ENCODE results near the gene RNF220. TPM values are rescaled to one million over a fixed set of nuclear protein-coding genes. Genes with fewer than 3 reads are reported as not detected.

Gene RNF220
- total and polyA plus RNA-seq, 10 donors, result 59.0 to 126 (median 71.7) TPM

GRCh38 chr1:44531785-44532566 lies 126.9 kb downstream of the RNF220 start:
- no peak for TF ChIP-seq POLR2A (IDR thresholded peaks at IDR 0.05)
- no peak for TF ChIP-seq CTCF (IDR thresholded peaks at IDR 0.05 in 8 of 11, conservative IDR thresholded peaks at IDR 0.05 in 3 of 11)
- TF ChIP-seq POLR2AphosphoS5 (IDR thresholded peaks at IDR 0.05), result no peak
- no peaks in the 10 kb centered on the region for H3K36me3 ChIP-seq
- H3K27me3 ChIP-seq (replicated peaks in 1 of 7), result no peaks in the 10 kb centered on the region
- no peak for DNase-seq
- no peak overlapping the region for H3K4me3 ChIP-seq
- no peaks in the 10 kb centered on the region for H3K9me3 ChIP-seq
- no peaks in the 10 kb centered on the region for H3K4me1 ChIP-seq
- intact Hi-C loops (cut with DNase I; ENCODE audit: low total_unique reads), result no loop called here
- H3K27ac ChIP-seq, result peak overlapping the region in 2 of 8 donors; percentile 42 to 81
- 22 to 44% (median 38%) methylated on average over 4 of the region's 4 CpGs for WGBS, 5 donors

GRCh38 chr1:44532567-44532944 lies 127.5 kb downstream of the RNF220 start:
- WGBS, 5 donors, result 59 to 78% (median 72%) methylated on average over 3 of the region's 3 CpGs
- Histone ChIP-seq H3K4me1 (no peaks in the 10 kb centered on the region), H3K36me3 (no peaks in the 10 kb centered on the region), H3K27ac (peak overlapping the region in 2 of 8 donors; percentile 42 to 81), H3K27me3 (replicated peaks in 1 of 7) (no peaks in the 10 kb centered on the region), H3K9me3 (no peaks in the 10 kb centered on the region), H3K4me3 (no peak overlapping the region)
- no peak for DNase-seq
- intact Hi-C loops (cut with DNase I; ENCODE audit: low total_unique reads), result no loop called here
- TF ChIP-seq CTCF (IDR thresholded peaks at IDR 0.05 in 8 of 11, conservative IDR thresholded peaks at IDR 0.05 in 3 of 11) (no peak), POLR2A (IDR thresholded peaks at IDR 0.05) (no peak), POLR2AphosphoS5 (IDR thresholded peaks at IDR 0.05) (no peak)

GRCh38 chr1:44534771-44535170 lies 129.7 kb downstream of the RNF220 start:
- H3K4me3 ChIP-seq, result no peak overlapping the region
- no peak overlapping the region for H3K27ac ChIP-seq
- no peaks in the 10 kb centered on the region for H3K9me3 ChIP-seq
- TF ChIP-seq CTCF (IDR thresholded peaks at IDR 0.05 in 8 of 11, conservative IDR thresholded peaks at IDR 0.05 in 3 of 11) (no peak), POLR2A (IDR thresholded peaks at IDR 0.05) (no peak), POLR2AphosphoS5 (IDR thresholded peaks at IDR 0.05) (no peak)
- no peaks in the 10 kb centered on the region for H3K4me1 ChIP-seq
- DNase-seq, result no peak
- H3K36me3 ChIP-seq, result no peaks in the 10 kb centered on the region
- intact Hi-C loops (cut with DNase I; ENCODE audit: low total_unique reads), result no loop called here
- WGBS, 5 donors, result 75 to 86% (median 78%) methylated on average over 6 of the region's 6 CpGs
- H3K27me3 ChIP-seq (replicated peaks in 1 of 7), result peaks cover 0 to 3% (median 0%) of the 10 kb centered on the region in 7 donors

GRCh38 chr1:44536357-44537209 lies 131.5 kb downstream of the RNF220 start:
- Histone ChIP-seq H3K27ac (no peak overlapping the region), H3K9me3 (no peaks in the 10 kb centered on the region), H3K4me3 (no peak overlapping the region), H3K36me3 (no peaks in the 10 kb centered on the region), H3K4me1 (no peaks in the 10 kb centered on the region), H3K27me3 (replicated peaks in 1 of 7) (peaks cover 0 to 3% (median 0%) of the 10 kb centered on the region in 7 donors)
- WGBS, 5 donors, result 82 to 90% (median 88%) methylated on average over 18 of the region's 18 CpGs
- no peak for DNase-seq
- no peak for TF ChIP-seq CTCF (IDR thresholded peaks at IDR 0.05 in 8 of 11, conservative IDR thresholded peaks at IDR 0.05 in 3 of 11)
- no peak for TF ChIP-seq POLR2A (IDR thresholded peaks at IDR 0.05)
- no peak for TF ChIP-seq POLR2AphosphoS5 (IDR thresholded peaks at IDR 0.05)
- intact Hi-C loops (cut with DNase I; ENCODE audit: low total_unique reads), result no loop called here

Measured in spleen (tissue), 11 donors.